ENCODE data around the gene SEMA4D.

SEMA4D gene

GRCh38 chr9:89528540-89528939 lies 30.6 kb upstream of the SEMA4D start:
- DNase-seq (ENCODE audit: low read depth in 2 of 3, low spot score in 1 of 3) = no peak

- DNase-seq (ENCODE audit: low read depth in 2 of 3, low spot score in 1 of 3) = no peak
Measured at GRCh38 chr9:89528131-89528530, 30.2 kb upstream of the SEMA4D start.

GRCh38 chr9:89527084-89527483 lies 29.2 kb upstream of the SEMA4D start:
- DNase-seq (ENCODE audit: low read depth in 2 of 3, low spot score in 1 of 3) = no peak

DNA sequence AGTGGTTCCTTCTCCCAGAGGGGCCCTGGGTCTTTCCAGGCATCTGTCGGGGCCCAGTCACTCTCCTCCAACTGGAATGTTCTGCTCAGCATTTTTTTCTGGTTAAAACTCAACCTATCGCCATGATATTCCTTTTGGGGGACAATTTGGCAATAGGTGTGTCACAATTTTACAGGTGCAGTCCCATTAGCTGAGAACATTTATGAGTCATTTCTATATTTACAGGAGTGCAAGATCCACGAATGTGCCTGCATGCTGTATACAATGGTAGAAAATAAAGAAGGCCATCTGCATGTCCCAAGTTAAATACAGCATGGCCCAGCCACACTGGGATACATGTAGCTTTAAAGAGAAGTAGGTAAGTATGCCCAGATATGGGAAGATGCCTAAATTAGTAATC lies 28.8 kb upstream of the SEMA4D start:
- DNase-seq (ENCODE audit: low read depth in 2 of 3, low spot score in 1 of 3) = no peak

- no peak for DNase-seq (ENCODE audit: low read depth in 2 of 3, low spot score in 1 of 3)
Measured at GRCh38 chr9:89525446-89526374, 27.8 kb upstream of the SEMA4D start.

GRCh38 chr9:89524963-89525362 lies 27.1 kb upstream of the SEMA4D start:
- no peak for DNase-seq (ENCODE audit: low read depth in 2 of 3, low spot score in 1 of 3)

- no peak for DNase-seq (ENCODE audit: low read depth in 2 of 3, low spot score in 1 of 3)
Measured at GRCh38 chr9:89523948-89524347, 26.0 kb upstream of the SEMA4D start.

DNA sequence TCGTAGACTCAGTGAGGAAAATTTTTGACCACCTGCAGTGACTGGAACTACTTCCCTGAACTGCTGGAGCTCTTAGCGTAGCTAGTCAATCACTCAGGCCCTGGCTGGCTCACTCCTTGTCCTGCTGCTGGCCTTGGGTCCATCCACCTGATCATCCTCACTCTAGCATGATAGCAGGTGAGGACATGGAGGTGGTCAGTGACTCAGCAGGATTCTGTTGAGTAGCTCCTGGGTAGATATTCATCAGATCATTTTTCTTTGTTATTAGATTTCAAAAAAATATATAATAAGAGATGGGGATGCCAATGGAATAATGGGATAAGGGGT lies 25.0 kb upstream of the SEMA4D start:
- no peak for DNase-seq (ENCODE audit: low read depth in 2 of 3, low spot score in 1 of 3)

DNA sequence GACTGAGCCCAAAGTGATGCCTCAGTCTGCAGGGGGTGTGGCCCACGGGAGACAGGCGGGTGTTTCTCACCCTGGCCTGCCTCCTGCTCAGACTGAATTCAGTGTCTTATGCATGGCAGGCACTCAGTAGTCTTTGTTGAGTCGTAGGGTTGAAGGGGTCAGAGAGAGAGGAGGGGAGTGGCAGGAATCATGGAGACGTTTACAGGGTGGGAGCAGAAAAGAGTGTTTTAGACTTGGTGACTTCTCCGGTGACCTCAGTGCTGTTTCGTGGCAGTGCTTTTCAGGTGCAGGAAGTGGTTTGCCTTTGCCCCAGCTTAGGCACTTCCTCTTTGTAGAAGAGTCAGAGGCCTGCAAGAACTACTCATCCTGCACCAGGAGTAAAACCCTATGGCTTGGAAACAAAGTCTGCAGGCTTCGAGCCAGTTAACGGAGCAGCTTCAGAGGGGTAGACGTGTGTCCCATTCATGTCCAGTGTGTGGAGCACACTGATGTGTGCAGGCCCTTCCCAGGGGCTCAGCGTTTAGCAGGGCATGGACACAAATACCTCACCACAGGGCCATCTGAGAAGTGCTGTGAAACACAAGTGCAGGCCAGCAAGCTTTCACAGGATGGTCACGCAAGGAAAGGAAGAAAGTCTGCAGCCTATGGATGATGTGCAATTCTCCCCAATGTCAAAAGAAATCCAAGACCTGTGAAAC lies 24.5 kb upstream of the SEMA4D start:
- peak in 2 of 3 donors; percentile 59 to 63 for DNase-seq (ENCODE audit: low read depth in 2 of 3, low spot score in 1 of 3)

DNA sequence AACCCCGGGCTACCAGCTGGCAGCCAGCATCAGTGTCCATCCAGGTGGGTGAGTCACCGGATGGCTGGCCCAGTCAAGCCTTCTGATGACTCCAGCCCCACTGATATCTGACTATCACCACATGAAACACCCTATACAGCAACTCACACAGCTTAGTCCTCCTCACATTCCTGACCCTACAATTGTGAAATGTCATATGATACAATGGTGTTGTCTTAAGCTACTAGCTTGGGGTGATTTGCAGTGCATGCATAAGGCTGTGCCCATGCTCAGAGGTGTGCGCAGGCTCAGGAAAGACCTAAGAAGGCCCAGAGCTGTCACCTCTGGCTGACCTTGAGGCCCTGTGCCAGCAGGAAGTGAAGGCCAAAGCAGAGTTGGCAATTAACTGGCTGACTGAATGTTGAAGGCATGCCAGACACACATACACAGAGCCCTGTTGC lies 21.5 kb upstream of the SEMA4D start:
- DNase-seq (ENCODE audit: low read depth in 2 of 3, low spot score in 1 of 3) = no peak

DNA sequence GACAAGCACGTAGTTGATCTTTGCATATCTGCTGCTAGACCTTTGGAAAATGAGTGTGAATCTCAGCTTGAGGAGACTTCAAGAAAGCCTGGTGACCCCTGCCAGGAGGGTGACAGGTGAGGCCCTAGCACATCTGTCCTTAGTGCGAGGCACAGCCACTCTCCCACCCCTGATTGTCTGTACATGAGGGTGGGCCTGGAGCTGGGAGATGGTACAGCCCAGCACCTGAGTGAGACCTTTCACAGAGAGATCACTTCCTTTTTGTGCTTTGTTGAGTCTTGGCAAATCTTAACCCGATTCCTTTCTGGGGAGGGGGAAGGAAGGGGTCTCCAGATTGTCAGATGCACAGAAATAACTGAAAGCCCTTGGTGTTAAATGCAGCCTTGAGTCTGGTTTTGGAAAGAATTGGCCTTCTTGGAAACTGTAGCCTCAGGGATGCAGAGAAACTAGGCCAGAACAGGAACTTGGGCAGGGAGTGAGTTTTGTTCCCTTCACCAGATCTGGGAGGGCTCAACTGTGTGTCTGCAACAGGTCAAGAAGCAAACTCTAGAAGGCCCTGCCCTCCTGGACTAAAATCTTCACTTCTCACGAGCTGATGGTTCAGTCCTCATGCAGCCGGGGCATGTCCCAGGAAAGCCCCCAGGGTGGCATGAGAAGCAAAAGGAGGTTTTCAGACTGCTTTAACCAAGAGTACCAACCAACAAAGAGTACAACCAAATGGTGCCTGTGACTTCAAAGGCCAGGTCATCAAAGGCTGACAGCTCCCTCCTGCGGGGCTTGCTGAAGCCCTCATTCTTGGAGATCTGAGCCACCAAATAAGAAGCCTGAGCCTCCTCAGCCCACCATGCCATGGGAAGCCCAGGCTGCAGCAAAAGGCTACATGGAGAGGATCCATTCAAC lies 20.8 kb upstream of the SEMA4D start:
- no peak for DNase-seq (ENCODE audit: low read depth in 2 of 3, low spot score in 1 of 3)

- no peak for DNase-seq (ENCODE audit: low read depth in 2 of 3, low spot score in 1 of 3)
Measured at GRCh38 chr9:89515416-89515815, 17.5 kb upstream of the SEMA4D start.

GRCh38 chr9:89514956-89515355 lies 17.0 kb upstream of the SEMA4D start:
- no peak for DNase-seq (ENCODE audit: low read depth in 2 of 3, low spot score in 1 of 3)

GRCh38 chr9:89514337-89514736 lies 16.4 kb upstream of the SEMA4D start:
- no peak for DNase-seq (ENCODE audit: low read depth in 2 of 3, low spot score in 1 of 3)

DNA sequence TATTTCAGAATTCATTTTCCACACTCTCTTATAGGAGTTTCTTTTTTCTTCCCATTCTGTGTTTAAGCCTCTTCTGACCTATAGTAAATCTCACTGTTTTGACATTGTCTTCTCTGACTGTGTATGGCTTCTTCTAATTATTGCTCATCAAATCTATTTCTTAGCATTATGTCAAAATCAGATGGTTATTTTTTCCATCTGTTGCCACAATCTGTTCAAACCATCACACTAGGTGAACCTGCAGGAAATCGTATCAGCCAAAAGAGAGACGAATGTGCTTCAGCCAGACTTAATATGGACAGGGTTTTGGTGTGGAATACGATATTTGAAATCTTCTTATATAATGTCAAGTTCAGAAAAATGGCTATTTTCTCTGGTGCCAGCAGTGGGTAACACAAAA lies 15.9 kb upstream of the SEMA4D start:
- DNase-seq (ENCODE audit: low read depth in 2 of 3, low spot score in 1 of 3) = no peak

DNA sequence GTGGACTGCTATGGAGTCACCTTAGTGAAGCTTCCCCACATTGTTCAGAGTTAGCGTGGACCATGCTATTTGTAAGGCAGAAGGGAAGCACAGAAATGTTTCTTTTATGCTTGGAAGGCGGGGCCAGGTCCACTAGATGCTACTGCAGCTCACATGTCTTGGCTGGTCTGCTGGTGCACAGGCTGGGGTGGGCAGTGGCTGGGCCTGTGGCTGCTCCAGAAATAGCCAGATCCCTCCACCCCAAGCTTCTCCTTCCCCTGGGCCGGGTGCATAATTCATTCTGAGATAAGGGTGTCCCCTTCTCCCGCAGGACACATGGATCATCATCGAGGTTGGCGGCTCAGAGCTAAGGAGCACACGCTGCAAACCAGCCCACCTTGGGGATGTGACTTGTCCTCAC lies 14.5 kb upstream of the SEMA4D start:
- no peak for DNase-seq (ENCODE audit: low read depth in 2 of 3, low spot score in 1 of 3)

DNA sequence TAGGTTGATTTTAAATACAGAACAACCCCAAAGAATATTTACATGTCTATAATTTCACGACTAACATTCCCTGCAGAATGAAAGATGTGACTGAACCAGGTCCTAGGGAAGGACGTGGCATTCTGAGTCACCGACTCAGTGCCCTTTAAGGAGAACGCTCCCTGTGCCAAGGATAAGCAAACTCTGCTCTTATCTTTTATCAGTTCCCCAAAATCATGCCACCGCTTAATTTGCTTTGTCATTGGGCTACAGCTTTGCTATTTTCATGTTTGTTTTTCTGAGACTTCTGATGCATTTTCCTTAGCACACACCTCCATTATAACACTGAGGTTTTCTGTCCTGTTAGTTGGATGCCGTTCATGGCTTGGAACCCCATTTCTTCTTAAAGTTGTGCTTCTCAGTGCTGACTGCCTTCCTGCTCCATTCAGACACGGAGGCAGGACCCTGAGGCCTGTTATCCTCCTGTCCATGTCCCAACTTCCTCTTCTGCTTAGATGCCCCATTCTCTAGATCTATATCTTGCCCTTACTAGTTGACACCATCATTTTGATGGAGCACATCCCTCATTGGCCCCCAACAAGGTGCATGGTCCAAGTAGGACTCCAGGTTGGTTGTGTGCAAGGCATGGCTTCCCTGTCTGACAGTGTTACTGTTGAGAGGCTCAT lies 11.2 kb upstream of the SEMA4D start:
- DNase-seq (ENCODE audit: low read depth in 2 of 3, low spot score in 1 of 3) = no peak

GRCh38 chr9:89505911-89506310 lies 8.0 kb upstream of the SEMA4D start:
- DNase-seq (ENCODE audit: low read depth in 2 of 3, low spot score in 1 of 3) = no peak

GRCh38 chr9:89505048-89505447 lies 7.1 kb upstream of the SEMA4D start:
- DNase-seq (ENCODE audit: low read depth in 2 of 3, low spot score in 1 of 3) = no peak

GRCh38 chr9:89502671-89503070 lies 4.8 kb upstream of the SEMA4D start:
- DNase-seq (ENCODE audit: low read depth in 2 of 3, low spot score in 1 of 3) = no peak

DNA sequence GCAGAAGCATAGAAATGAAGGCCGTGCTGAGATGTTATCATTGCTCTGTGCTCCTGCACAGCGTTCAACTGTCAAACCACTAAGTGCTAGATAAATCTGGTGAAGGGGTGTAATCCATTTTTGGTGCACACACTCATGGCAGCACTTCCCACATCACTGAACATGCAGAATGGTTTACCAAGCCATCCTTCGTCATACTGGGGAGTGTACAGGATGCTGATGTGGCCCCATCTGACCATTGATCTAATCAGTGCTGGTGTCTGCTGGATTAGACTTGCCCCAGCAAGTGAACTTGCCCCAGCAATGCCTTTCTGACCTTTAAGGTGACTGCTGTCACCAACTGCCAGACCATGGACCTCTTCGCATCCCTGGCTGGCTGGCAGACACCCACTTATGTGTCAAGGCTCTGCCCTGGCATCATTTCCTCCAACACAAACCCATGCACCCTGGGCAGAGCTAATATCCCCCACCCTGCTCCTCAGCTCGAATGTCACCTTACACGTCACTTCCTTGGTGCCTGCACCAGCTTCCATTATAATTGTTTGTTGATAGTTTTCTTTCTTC lies 4.2 kb upstream of the SEMA4D start:
- DNase-seq (ENCODE audit: low read depth in 2 of 3, low spot score in 1 of 3) = no peak

All from stimulated activated CD4-positive, alpha-beta T cell treated with anti-CD3 and anti-CD28 coated beads, Interleukin-12 subunit alpha, Interleukin-12 subunit beta, amount 100 ng/mL, for 48 hours (primary cell).